Uterus (tissue), 4 donors: Measurements from ENCODE around the gene ARSB. TPM values are rescaled to one million over a fixed set of nuclear protein-coding genes. Genes with fewer than 3 reads are reported as not detected.

ENCODE experiments used
- DNase-seq, 2 donors: peaks; one replicate each; pipeline ENCODE4 v3.0.0-alpha.2; 2019 to 2020
- H3K27ac ChIP-seq, 2 donors: fragments of 200-600 bp; sonication (generic); 1 replicate in 1 of 2; 2 replicates in 1 of 2; pipeline ENCODE4 v1.5.1; 2016 to 2018
- H3K27me3 ChIP-seq, 2 donors: fragments of 200-600 bp; sonication (generic); one replicate each; pipeline ENCODE4 v1.5.1; 2018 to 2019; ENCODE audit warnings: control low read depth in 1 of 2
- H3K36me3 ChIP-seq, 2 donors: fragments of 200-600 bp; sonication (generic); one replicate each; pipeline ENCODE4 v1.5.1; 2019; ENCODE audit warnings: control low read depth in 1 of 2
- H3K4me1 ChIP-seq, 2 donors: fragments of 200-600 bp; sonication (generic); one replicate each; pipeline ENCODE4 v1.5.1; 2018 to 2019; ENCODE audit warnings: control low read depth in 1 of 2
- H3K4me3 ChIP-seq, 2 donors: fragments of 200-600 bp; sonication (generic); 1 replicate in 1 of 2; 2 replicates in 1 of 2; pipeline ENCODE4 v1.5.1; 2018 to 2019; ENCODE audit warnings: mild to moderate bottlenecking in 1 of 2
- H3K9me3 ChIP-seq, 2 donors: fragments of 200-600 bp; sonication (generic); one replicate each; pipeline ENCODE4 v1.5.1; 2019; ENCODE audit warnings: control low read depth in 1 of 2
- CTCF ChIP-seq, 4 experiments: fragments of 200-600 bp in 2 of 4; fragments of 450-650 bp in 2 of 4; sonication (generic) in 2 of 4; IDR thresholded peaks; one replicate each; pipeline ENCODE4 v1.5.1; 2016 to 2019; ENCODE audit warnings: antibody characterized with exemption in 4 of 4, mild to moderate bottlenecking in 2 of 4, moderate library complexity in 1 of 4
- POLR2A ChIP-seq, 2 donors: fragments of 450-650 bp; IDR thresholded peaks; one replicate each; pipeline ENCODE4 v1.6.1; 2016; ENCODE audit warnings: antibody characterized with exemption in 2 of 2, mild to moderate bottlenecking in 1 of 2, moderate library complexity in 1 of 2
- intact Hi-C: fragments of 100-400 bp; cut with DNase I; formaldehyde crosslinking; loops from one replicate; pipeline ENCODE4 v1.15.1; 2023; ENCODE audit warnings: low total_unique reads
- total RNA-seq, 4 donors: library from RNA; depleted of rRNA in 3 of 4; stranded (reverse); fragments of >200 nt in 3 of 4; gene quantifications; one replicate each; pipeline versions ENCODE4 v1.1.0 to v1.2.4, GENCODE V29; 2014 to 2023
- donor health status: DM: yes; HTN: yes; CAD: no.

Gene ARSB
- total RNA-seq, 4 donors from 2014 or later = 10.0 to 22.7 (median 15.1) TPM

- Histone ChIP-seq H3K36me3 (no peaks in the 10 kb centered on the region), H3K4me3 (no peak overlapping the region), H3K4me1 (peaks cover 0 to 7% of the 10 kb centered on the region in 2 donors), H3K27me3 (no peaks in the 10 kb centered on the region), H3K9me3 (no peaks in the 10 kb centered on the region), H3K27ac (no peak overlapping the region)
- intact Hi-C loops = no loop called here
- no peak for DNase-seq
- TF ChIP-seq CTCF (IDR thresholded peaks at IDR 0.05) (no peak), POLR2A (IDR thresholded peaks at IDR 0.05) (no peak)
Observed at GRCh38 chr5:78750281-78750680, 234.8 kb downstream of the ARSB start.

DNA sequence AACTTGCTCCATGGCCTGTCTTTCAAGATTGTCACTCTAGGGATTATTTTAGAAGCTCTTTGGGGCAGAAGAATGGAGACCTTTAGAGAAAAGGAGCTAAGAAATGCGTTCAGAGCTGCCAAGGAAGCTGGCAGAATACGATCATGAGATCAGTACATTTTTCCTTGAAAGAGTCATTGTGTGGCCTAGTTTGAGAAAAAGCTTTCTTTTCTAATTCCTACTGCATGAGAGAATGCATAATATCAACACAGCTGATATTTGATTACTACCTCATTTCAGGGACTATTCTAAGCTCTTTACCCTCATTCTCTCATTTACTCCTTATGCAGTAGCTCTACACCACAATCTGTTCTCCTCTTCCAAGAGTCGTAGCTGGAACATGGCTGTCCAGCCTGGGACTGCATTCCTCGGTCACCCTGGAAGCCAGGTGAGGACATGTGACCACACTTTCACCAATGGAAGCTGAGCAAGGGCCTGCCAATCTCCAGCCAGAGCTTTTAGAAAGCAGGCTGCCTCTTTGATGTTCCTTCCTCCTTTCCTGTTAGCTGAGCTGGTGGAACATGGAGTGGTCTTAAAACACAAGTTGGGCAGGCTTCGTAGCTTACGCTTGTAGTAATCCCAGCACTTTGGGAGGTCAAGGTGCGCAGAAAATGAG, 237.3 kb downstream of the ARSB start:
- DNase-seq = no peak
- H3K27ac ChIP-seq = peak overlapping the region; percentile 21 to 72
- H3K4me1 ChIP-seq = peaks cover 0 to 7% of the 10 kb centered on the region in 2 donors
- no peak overlapping the region for H3K4me3 ChIP-seq
- H3K27me3 ChIP-seq = no peaks in the 10 kb centered on the region
- H3K9me3 ChIP-seq = no peaks in the 10 kb centered on the region
- TF ChIP-seq POLR2A (IDR thresholded peaks at IDR 0.05) (no peak), CTCF (IDR thresholded peaks at IDR 0.05) (no peak)
- no peaks in the 10 kb centered on the region for H3K36me3 ChIP-seq
- intact Hi-C loops = no loop called here

GRCh38 chr5:78747055-78747454, 238.1 kb downstream of the ARSB start:
- peaks cover 0 to 7% of the 10 kb centered on the region in 2 donors for H3K4me1 ChIP-seq
- H3K27ac ChIP-seq = peak overlapping the region in 1 of 2 donors; percentile 40
- TF ChIP-seq POLR2A (IDR thresholded peaks at IDR 0.05) (no peak), CTCF (IDR thresholded peaks at IDR 0.05) (no peak)
- no peaks in the 10 kb centered on the region for H3K27me3 ChIP-seq
- intact Hi-C loops = no loop called here
- no peaks in the 10 kb centered on the region for H3K36me3 ChIP-seq
- DNase-seq = no peak
- no peaks in the 10 kb centered on the region for H3K9me3 ChIP-seq
- H3K4me3 ChIP-seq = no peak overlapping the region

DNA sequence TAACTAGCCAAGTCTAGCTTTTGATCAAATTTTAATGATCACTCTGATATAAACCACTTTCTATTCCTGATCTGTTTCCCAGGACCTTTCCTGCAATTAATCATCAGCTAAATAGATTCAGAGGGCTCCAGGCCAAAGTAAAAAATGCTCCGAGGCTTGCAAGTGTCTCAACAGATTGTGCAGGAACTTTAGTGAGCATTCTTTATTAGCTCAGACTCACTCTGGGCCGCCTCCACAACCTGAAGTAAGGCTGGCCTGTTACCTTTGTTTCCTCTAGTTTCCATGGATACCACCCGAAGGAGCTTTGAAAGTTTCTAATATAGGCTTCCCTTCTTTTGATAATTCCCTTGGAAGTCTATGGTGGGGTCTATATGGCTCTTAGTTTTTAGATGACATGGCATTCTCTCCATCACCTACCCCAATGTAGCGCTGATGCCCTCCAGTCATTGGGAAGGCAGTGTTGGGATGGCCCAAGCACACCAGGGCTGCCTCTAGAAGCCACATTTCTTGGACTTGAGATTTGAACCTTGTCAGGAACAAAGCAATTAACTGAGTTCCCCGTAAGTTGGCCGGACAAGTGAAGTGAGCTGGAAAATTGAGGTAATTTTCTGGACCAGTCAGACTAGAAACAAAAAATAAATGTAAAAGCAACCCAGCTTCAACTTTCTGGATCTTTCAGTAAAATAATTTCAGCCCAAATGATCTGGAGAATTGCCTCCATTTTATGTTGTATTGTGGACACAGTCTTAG, 238.9 kb downstream of the ARSB start:
- no peaks in the 10 kb centered on the region for H3K9me3 ChIP-seq
- no peak for DNase-seq
- H3K27me3 ChIP-seq = no peaks in the 10 kb centered on the region
- intact Hi-C loops = no loop called here
- peak overlapping the region; percentile 25 to 50 for H3K27ac ChIP-seq
- no peaks in the 10 kb centered on the region for H3K36me3 ChIP-seq
- H3K4me3 ChIP-seq = no peak overlapping the region
- peaks cover 0 to 7% of the 10 kb centered on the region in 2 donors for H3K4me1 ChIP-seq
- TF ChIP-seq CTCF (IDR thresholded peaks at IDR 0.05) (no peak), POLR2A (IDR thresholded peaks at IDR 0.05) (no peak)

GRCh38 chr5:78744951-78745534, 240.1 kb downstream of the ARSB start:
- H3K4me3 ChIP-seq = no peak overlapping the region
- intact Hi-C loops = no loop called here
- peak overlapping the region in 1 of 2 donors; percentile 57 for H3K27ac ChIP-seq
- H3K9me3 ChIP-seq = no peaks in the 10 kb centered on the region
- no peak for DNase-seq
- peaks cover 0 to 7% of the 10 kb centered on the region in 2 donors for H3K4me1 ChIP-seq
- H3K27me3 ChIP-seq = no peaks in the 10 kb centered on the region
- no peak for TF ChIP-seq CTCF (IDR thresholded peaks at IDR 0.05)
- TF ChIP-seq POLR2A (IDR thresholded peaks at IDR 0.05) = no peak
- no peaks in the 10 kb centered on the region for H3K36me3 ChIP-seq
